HG02884 (cell line): ENCODE data around the gene NCOA5.

Experiments used
- ATAC-seq: cut with Tn5 transposase; IDR thresholded peaks from one replicate; pipeline ENCODE4 v1.9.1; 2021; ENCODE audit warnings: mild to moderate bottlenecking, moderate library complexity; ENCODE audit not compliant: unreplicated experiment

NCOA5 gene

GRCh38 chr20:46044896-46045295 is 44.9 kb downstream of the NCOA5 start:
- no peak for ATAC-seq

- no peak for ATAC-seq
Measured at GRCh38 chr20:46043556-46043955, 46.2 kb downstream of the NCOA5 start.

GRCh38 chr20:46040902-46041535 is 48.7 kb downstream of the NCOA5 start:
- no peak for ATAC-seq

- no peak for ATAC-seq
Measured at GRCh38 chr20:46037036-46037435, 52.7 kb downstream of the NCOA5 start.

- ATAC-seq = no peak
Measured at GRCh38 chr20:46036370-46036769, 53.4 kb downstream of the NCOA5 start.

GRCh38 chr20:46035713-46036112 is 54.0 kb downstream of the NCOA5 start:
- ATAC-seq = no peak

- ATAC-seq = no peak
Measured at GRCh38 chr20:46035253-46035652, 54.5 kb downstream of the NCOA5 start.

GRCh38 chr20:46034039-46034438 is 55.7 kb downstream of the NCOA5 start:
- no peak for ATAC-seq

GRCh38 chr20:46031701-46032254 is 58.0 kb downstream of the NCOA5 start:
- ATAC-seq = no peak

GRCh38 chr20:46031014-46031569 is 58.7 kb downstream of the NCOA5 start:
- ATAC-seq = no peak

- no peak for ATAC-seq
Measured at GRCh38 chr20:46030284-46031013, 59.3 kb downstream of the NCOA5 start.

GRCh38 chr20:46028772-46029371 is 60.9 kb downstream of the NCOA5 start, which contains the start of gene SLC12A5:
Gene SLC12A5, plus strand, starts transcription at chr20:46029215. Its CDS starts 130 bp downstream, at chr20:46029345.
- ATAC-seq = no peak

- no peak for ATAC-seq
Measured at GRCh38 chr20:46028110-46028509, 61.7 kb downstream of the NCOA5 start.

GRCh38 chr20:46027245-46027853 is 62.4 kb downstream of the NCOA5 start:
- ATAC-seq = no peak

- no peak for ATAC-seq
Measured at GRCh38 chr20:46025376-46025783, 64.4 kb downstream of the NCOA5 start.

GRCh38 chr20:46023999-46024398 is 65.8 kb downstream of the NCOA5 start:
- no peak for ATAC-seq

- ATAC-seq = no peak
Measured at GRCh38 chr20:46023148-46023484, 66.6 kb downstream of the NCOA5 start.

- ATAC-seq = no peak
Measured at GRCh38 chr20:46022411-46023147, 67.2 kb downstream of the NCOA5 start.

GRCh38 chr20:46021361-46022359 is 68.1 kb downstream of the NCOA5 start:
- ATAC-seq = no peak
